OCI-LY1 (cell line): Measurements from ENCODE around the gene HDHD2.

Experiments
- H2AFZ ChIP-seq: fragments of 200-600 bp; sonication (generic), shearing (Covaris generic); 2 replicates; pipeline ENCODE4 v1.6.0; 2014; ENCODE audit warnings: antibody characterized with exemption, mild to moderate bottlenecking, low read length
- H3F3A ChIP-seq: fragments of 200-600 bp; sonication (generic), shearing (Covaris generic); 2 replicates; pipeline ENCODE4 v1.6.0; 2014; ENCODE audit warnings: mild to moderate bottlenecking, antibody characterized with exemption, low read length, moderate library complexity; ENCODE audit not compliant: insufficient read depth
- H3K27ac ChIP-seq: fragments of 200-600 bp; sonication (generic); 2 replicates; pipeline ENCODE4 v1.5.1; 2014; ENCODE audit warnings: low read length, mixed run types, mild to moderate bottlenecking, low read depth; ENCODE audit not compliant: poor library complexity, severe bottlenecking
- H3K27me3 ChIP-seq: fragments of 200-600 bp; sonication (generic); 2 replicates; pipeline ENCODE4 v1.6.0; 2014; ENCODE audit warnings: antibody characterized with exemption, mild to moderate bottlenecking, low read length, moderate library complexity; ENCODE audit not compliant: insufficient read depth
- H3K36me3 ChIP-seq: fragments of 200-600 bp; sonication (generic); 2 replicates; pipeline ENCODE4 v1.6.1; 2014; ENCODE audit warnings: mild to moderate bottlenecking, antibody characterized with exemption, low read length, moderate library complexity, mixed read lengths; ENCODE audit not compliant: insufficient read depth
- H3K4me1 ChIP-seq: fragments of 200-600 bp; sonication (generic); 2 replicates; pipeline ENCODE4 v1.5.1; 2014; ENCODE audit warnings: mild to moderate bottlenecking, low read length, moderate library complexity; ENCODE audit not compliant: insufficient read depth, severe bottlenecking
- H3K4me2 ChIP-seq: fragments of 200-600 bp; sonication (generic), shearing (Covaris generic); 2 replicates; pipeline ENCODE4 v1.6.1; 2014; ENCODE audit warnings: low read length
- H3K4me3 ChIP-seq: fragments of 200-600 bp; sonication (generic); 2 replicates; pipeline ENCODE4 v1.5.1; 2014; ENCODE audit warnings: low read length, low read depth, mild to moderate bottlenecking, mixed read lengths; ENCODE audit not compliant: poor library complexity, severe bottlenecking
- H3K79me2 ChIP-seq: fragments of 200-600 bp; shearing (Covaris generic); 2 replicates; pipeline ENCODE4 v1.6.1; 2016; ENCODE audit warnings: mixed run types, low read length, mixed read lengths; ENCODE audit not compliant: insufficient read depth
- H3K9ac ChIP-seq: fragments of 200-600 bp; sonication (generic), shearing (Covaris generic); 2 replicates; pipeline ENCODE4 v1.6.1; 2014; ENCODE audit warnings: mild to moderate bottlenecking, low read length, mixed read lengths
- H3K9me2 ChIP-seq: fragments of 200-600 bp; sonication (generic), shearing (Covaris generic); 2 replicates; pipeline ENCODE4 v1.6.1; 2014; ENCODE audit warnings: low read depth, mild to moderate bottlenecking, low read length, mixed read lengths
- H3K9me3 ChIP-seq: fragments of 200-600 bp; shearing (Covaris generic); 2 replicates; pipeline ENCODE4 v1.6.1; 2014; ENCODE audit warnings: low read length, mixed read lengths
- H4K20me1 ChIP-seq: fragments of 200-600 bp; sonication (generic), shearing (Covaris generic); 2 replicates; pipeline ENCODE4 v1.6.0; 2016; ENCODE audit warnings: mild to moderate bottlenecking, low read length; ENCODE audit not compliant: insufficient read depth
- CTCF ChIP-seq: fragments of 200-600 bp; sonication (generic), shearing (Covaris generic); IDR thresholded peaks from 2 replicates; pipeline ENCODE4 v1.5.1; 2017; ENCODE audit warnings: mild to moderate bottlenecking, antibody characterized with exemption, low read length, moderate library complexity, mixed read lengths
- EZH2 ChIP-seq: fragments of 200-600 bp; sonication (generic), shearing (Covaris generic); IDR thresholded peaks from 2 replicates; pipeline ENCODE4 v1.8.0; 2017; ENCODE audit warnings: borderline replicate concordance, mixed run types, mild to moderate bottlenecking, antibody characterized with exemption, low read length, moderate library complexity, mixed read lengths

Gene HDHD2

GRCh38 chr18:47081578-47081977, 68.7 kb downstream of the HDHD2 start:
- peaks cover 6% of the 10 kb centered on the region; the same call in 1 of the 2 replicates for H3K36me3 ChIP-seq
- H3K4me2 ChIP-seq: no peak overlapping the region
- no peaks in the 10 kb centered on the region for H3K79me2 ChIP-seq
- no peaks in the 10 kb centered on the region for H3K9me3 ChIP-seq
- no peaks in the 10 kb centered on the region for H3K27me3 ChIP-seq
- H3K9me2 ChIP-seq: no peaks in the 10 kb centered on the region
- TF ChIP-seq CTCF: no peak
- no peak for TF ChIP-seq EZH2
- no peaks in the 10 kb centered on the region for H4K20me1 ChIP-seq
- no peaks in the 10 kb centered on the region for H3F3A ChIP-seq
- no peak overlapping the region for H3K27ac ChIP-seq
- H3K4me1 ChIP-seq: no peaks in the 10 kb centered on the region
- H2AFZ ChIP-seq: no peak overlapping the region
- H3K4me3 ChIP-seq: no peak overlapping the region
- H3K9ac ChIP-seq: no peak overlapping the region

GRCh38 chr18:47080872-47081271, 69.4 kb downstream of the HDHD2 start:
- no peaks in the 10 kb centered on the region for H3K27me3 ChIP-seq
- H2AFZ ChIP-seq: no peak overlapping the region
- no peaks in the 10 kb centered on the region for H3K79me2 ChIP-seq
- H3K4me3 ChIP-seq: no peak overlapping the region
- no peak overlapping the region for H3K27ac ChIP-seq
- H3K9me3 ChIP-seq: no peaks in the 10 kb centered on the region
- H3K4me2 ChIP-seq: no peak overlapping the region
- no peaks in the 10 kb centered on the region for H3K4me1 ChIP-seq
- H3K9me2 ChIP-seq: no peaks in the 10 kb centered on the region
- no peak overlapping the region for H3K9ac ChIP-seq
- no peak for TF ChIP-seq EZH2
- TF ChIP-seq CTCF: no peak
- peaks cover 6% of the 10 kb centered on the region; the same call in 1 of the 2 replicates for H3K36me3 ChIP-seq
- H3F3A ChIP-seq: no peaks in the 10 kb centered on the region
- no peaks in the 10 kb centered on the region for H4K20me1 ChIP-seq

GRCh38 chr18:47077111-47077510, 73.2 kb downstream of the HDHD2 start:
- no peak overlapping the region for H2AFZ ChIP-seq
- H3K9me3 ChIP-seq: no peaks in the 10 kb centered on the region
- no peaks in the 10 kb centered on the region for H4K20me1 ChIP-seq
- TF ChIP-seq EZH2 (no peak), CTCF (no peak)
- H3K4me1 ChIP-seq: no peaks in the 10 kb centered on the region
- H3K9ac ChIP-seq: no peak overlapping the region
- no peaks in the 10 kb centered on the region for H3F3A ChIP-seq
- H3K79me2 ChIP-seq: no peaks in the 10 kb centered on the region
- no peaks in the 10 kb centered on the region for H3K27me3 ChIP-seq
- no peak overlapping the region for H3K27ac ChIP-seq
- H3K36me3 ChIP-seq: peaks cover 6% of the 10 kb centered on the region; the same call in 1 of the 2 replicates
- no peak overlapping the region for H3K4me2 ChIP-seq
- no peak overlapping the region for H3K4me3 ChIP-seq
- H3K9me2 ChIP-seq: no peaks in the 10 kb centered on the region
